Tongue (tissue), 3 donors: ENCODE results near the gene MRPS34. TPM values are rescaled to one million over a fixed set of nuclear protein-coding genes. Genes with fewer than 3 reads are reported as not detected.
A peak's percentile ranks its signal among the peaks of the same experiment; 100 is the strongest.

Experiments used
- DNase-seq: peaks from one replicate; pipeline ENCODE4 v3.0.0-alpha.2; 2015
- small RNA-seq: library from RNA; depleted of rRNA; stranded (forward); fragments of <200 nt; gene quantifications from one replicate; pipeline ENCODE3, GENCODE V24; 2014; ENCODE audit warnings: low replicate concordance
- total RNA-seq: library from RNA; depleted of rRNA; stranded (reverse); fragments of >200 nt; gene quantifications from one replicate; pipeline ENCODE4 v1.2.3, GENCODE V29; 2014

Gene MRPS34
- total RNA-seq, 1 donor from 2014 or later, result 41.5 TPM

DNA sequence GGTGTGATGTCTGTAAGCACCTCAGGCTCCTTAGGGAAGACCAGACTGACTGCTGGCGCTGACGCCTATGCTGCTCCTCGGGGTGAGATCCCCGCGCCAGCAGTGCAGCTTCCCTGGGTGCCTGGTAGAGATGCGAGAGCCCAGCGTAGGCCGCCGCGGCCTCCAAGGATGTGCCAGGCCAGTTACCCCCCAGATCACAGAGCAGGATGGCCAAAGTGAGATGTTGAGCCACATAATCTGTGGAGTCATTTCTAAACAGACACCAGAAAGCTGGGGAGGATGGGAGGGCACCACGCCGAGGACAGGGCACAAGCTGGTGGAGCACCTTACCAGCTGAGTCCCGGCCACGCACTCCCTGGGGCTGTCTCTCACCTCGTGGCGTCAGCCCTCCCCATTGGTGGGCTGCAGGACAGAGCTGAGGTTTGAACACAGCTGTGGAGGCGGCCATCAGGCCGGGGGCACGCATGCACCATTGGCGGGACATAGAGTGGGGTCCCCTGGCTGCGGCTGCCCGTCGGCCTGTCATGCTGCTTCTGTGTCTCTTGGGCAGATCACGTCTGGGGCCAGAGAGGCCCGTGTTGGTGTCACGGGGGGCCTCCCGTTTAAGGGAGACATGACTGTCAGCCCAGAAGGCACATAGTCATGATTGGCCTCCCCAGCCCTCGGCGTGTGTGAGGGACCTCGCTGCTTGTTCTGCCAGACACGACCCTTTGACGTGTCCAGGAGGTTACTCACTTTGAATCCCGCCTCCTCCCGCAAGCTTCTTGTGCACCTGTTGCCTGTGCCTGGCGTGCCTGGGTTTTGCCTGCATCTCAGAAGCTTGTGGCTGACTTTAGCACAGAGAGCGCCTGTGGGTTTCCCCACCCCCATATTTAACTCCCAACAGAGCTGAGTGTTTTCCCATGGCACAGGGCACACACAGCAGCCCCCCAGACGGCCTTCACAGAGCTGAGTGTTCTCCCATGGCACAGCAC lies 45.0 kb downstream of the MRPS34 start:
- no peak for DNase-seq

DNA sequence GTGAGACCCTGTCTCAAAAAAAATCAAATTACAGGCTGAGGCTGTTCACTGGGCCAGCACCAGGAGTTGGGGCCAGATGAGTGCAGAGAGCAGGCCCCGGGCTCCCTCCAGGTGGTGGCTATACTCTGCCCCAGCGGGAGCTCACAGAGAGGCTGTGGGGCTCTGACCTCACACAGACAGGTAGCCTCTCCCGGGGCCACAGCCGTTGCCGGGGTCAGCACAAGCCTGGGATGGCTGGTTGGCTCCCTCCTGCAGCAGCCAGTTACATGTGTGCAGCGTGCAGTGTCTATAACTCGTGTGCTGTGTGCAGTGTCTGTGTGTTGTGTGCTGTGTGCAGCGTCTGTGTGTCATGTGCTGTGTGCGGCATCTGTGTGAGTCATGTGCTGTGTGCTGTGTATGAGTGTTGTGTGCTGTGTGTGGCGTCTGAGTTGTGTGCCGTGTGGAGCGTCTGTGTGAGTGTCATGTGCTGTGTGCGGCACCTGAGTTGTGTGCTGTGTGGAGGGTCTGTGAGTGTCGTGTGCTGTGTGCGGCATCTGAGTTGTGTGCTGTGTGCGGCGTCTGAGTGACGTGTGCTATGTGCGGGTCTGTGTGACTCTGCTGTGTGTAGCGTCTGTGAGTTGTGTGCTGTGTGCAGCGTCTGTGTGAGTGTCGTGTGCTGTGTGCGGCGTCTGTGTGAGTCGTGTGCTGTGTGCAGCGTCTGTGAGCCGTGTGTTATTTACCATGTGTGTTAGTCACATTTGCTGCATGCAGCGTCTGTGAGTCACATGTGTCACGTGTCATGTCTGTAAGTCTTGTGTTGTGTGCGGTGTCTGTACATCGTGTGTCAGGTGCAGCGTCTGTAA lies 46.1 kb downstream of the MRPS34 start:
- no peak for DNase-seq

DNA sequence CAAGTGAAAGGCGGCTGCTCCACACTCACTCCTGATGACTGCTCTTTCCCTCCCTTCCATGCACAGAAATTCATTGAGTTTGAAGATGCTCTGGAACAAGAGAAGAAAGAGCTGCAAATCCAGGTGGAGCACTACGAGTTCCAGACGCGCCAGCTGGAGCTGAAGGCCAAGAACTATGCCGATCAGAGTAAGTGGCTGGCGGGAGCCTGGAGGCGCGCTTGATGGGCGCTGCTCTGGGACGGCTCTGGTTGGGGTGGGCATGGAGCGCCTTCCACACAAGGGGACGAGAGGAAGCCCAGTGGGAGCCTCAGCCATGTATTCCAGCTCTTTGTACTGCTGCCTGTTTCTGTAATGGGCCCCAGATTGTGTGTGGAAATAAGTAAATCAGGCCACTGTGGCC lies 48.4 kb downstream of the MRPS34 start:
- no peak for DNase-seq

DNA sequence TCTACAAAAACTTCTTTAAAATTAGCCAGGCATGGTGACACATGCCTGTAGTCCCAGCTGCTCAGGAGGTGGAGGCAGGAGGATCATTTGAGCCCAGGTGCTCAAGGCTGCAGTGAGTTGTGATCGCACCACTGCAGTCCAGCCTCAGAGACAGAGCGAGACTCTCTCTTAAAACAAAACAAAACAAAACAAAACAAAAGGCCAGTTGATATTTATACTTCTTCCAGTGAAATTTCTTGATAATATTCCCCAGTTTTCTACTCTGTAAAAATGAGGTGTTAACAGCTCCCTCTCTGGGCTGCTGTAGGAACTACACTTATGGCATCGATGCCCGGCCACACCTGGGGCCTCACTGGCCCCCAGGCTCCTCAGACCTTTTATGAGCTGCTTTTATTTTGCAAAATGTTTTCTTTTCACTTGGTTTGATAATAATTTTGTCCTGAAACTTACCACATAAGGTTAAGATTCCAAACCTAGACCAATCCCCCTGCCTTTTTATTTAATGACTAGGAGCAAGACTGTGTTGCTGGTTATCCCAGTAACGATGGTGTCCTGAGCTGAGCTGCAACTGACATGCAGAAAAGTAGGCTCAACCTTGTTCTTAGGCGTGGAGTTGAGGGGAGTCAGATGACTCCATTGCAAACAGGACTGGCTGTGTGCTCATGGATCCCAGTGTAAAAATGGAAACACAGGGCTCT lies 49.3 kb downstream of the MRPS34 start:
- peak; percentile 47 for DNase-seq

Small RNA genes within 50 kb of the gene (small RNA-seq; reads per million reads assigned to genes)
- 0.10 reads per million for gene MIR3177

Other genes starting within 250 kb of the MRPS34 start
- gene TMEM204, start 239.5 kb downstream of the MRPS34 start, total RNA-seq, result 19.3 TPM
- 22.7 TPM for gene IFT140, start 161.1 kb downstream of the MRPS34 start, total RNA-seq
- gene CRAMP1, start 160.8 kb downstream of the MRPS34 start, total RNA-seq, result 10.8 TPM
- 40.4 TPM for gene JPT2, start 94.9 kb downstream of the MRPS34 start, total RNA-seq
- 45.0 TPM for gene MAPK8IP3, start 66.9 kb downstream of the MRPS34 start, total RNA-seq
- 29.6 TPM for gene NME3, start 1.6 kb downstream of the MRPS34 start, total RNA-seq
- 10.6 TPM for gene EME2, start 324 bp downstream of the MRPS34 start, total RNA-seq
- 43.5 TPM for gene SPSB3, start 9.4 kb upstream of the MRPS34 start, total RNA-seq
- 59.2 TPM for gene NUBP2, start 9.8 kb upstream of the MRPS34 start, total RNA-seq
- 0.31 TPM for gene IGFALS, start 20.6 kb upstream of the MRPS34 start, total RNA-seq
- 104 TPM for gene HAGH, start 53.7 kb upstream of the MRPS34 start, total RNA-seq
- gene FAHD1, start 54.1 kb upstream of the MRPS34 start, total RNA-seq, result 45.4 TPM
- 0.62 TPM for gene MEIOB, start 99.0 kb upstream of the MRPS34 start, total RNA-seq
- 1.5 TPM for gene HS3ST6, start 145.3 kb upstream of the MRPS34 start, total RNA-seq
- gene MSRB1, start 170.1 kb upstream of the MRPS34 start, total RNA-seq, result 9.2 TPM
- 150 TPM for gene RPL3L, start 181.6 kb upstream of the MRPS34 start, total RNA-seq
- 155 TPM for gene NDUFB10, start 186.4 kb upstream of the MRPS34 start, total RNA-seq
- gene RPS2, start 191.7 kb upstream of the MRPS34 start, total RNA-seq, result 1,524 TPM
- not detected for gene RNF151, start 193.7 kb upstream of the MRPS34 start, total RNA-seq
- 21.7 TPM for gene TBL3, start 198.9 kb upstream of the MRPS34 start, total RNA-seq
- gene NOXO1, start 208.3 kb upstream of the MRPS34 start, total RNA-seq, result 2.5 TPM
- 10.2 TPM for gene GFER, start 211.1 kb upstream of the MRPS34 start, total RNA-seq
- gene SYNGR3, start 216.8 kb upstream of the MRPS34 start, total RNA-seq, result 4.7 TPM
- gene ZNF598, start 236.7 kb upstream of the MRPS34 start, total RNA-seq, result 15.2 TPM
- 0.82 TPM for gene NPW, start 246.7 kb upstream of the MRPS34 start, total RNA-seq